NOMO-1 treated with DMSO at 0.1 percent for 48 hours (cell line): Measurements from ENCODE around the gene HRH1.

ENCODE experiments used
- DNase-seq: peaks from one replicate; lab custom pipeline; 2025; ENCODE audit not compliant: unreplicated experiment; lab: John Stamatoyannopoulos, UW

Gene HRH1

DNA sequence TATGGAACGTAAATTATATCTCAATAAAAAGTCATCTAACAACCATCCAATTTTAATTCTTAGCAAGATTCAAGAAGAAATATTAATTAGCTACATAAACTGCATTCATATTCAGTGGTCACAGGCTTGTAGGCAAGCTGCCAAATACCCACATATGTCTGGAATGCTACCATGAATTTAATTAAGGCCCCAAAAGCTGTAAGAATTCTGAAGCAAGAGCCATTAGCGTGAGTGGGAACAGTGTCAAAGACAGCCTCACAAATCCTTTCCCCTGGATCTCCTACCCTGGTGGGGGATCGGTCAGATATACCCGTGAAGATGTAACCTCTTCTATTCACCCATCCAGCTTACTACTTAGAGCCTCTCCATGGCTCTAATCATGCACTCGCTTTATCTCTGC, 157.9 kb downstream of the HRH1 start:
- no peak for DNase-seq
